GM21367 (cell line): ENCODE results near the gene ETV7.
"Not testable (repeated sequence)": the region's sequence is repeated elsewhere in the genome, so short reads cannot be mapped to it uniquely, and the experiment has no call there.

ENCODE experiments used
- ATAC-seq: cut with Tn5 transposase; IDR thresholded peaks from one replicate; pipeline ENCODE4 v1.9.1; 2021; ENCODE audit not compliant: unreplicated experiment

ETV7 gene

GRCh38 chr6:36343109-36343680 is 44.3 kb downstream of the ETV7 start:
- ATAC-seq, result no peak

- ATAC-seq, result no peak
Measured at GRCh38 chr6:36340618-36341454, 46.6 kb downstream of the ETV7 start.

GRCh38 chr6:36340306-36340617 is 47.2 kb downstream of the ETV7 start:
- no peak for ATAC-seq

- no peak for ATAC-seq
Measured at GRCh38 chr6:36339146-36339545, 48.3 kb downstream of the ETV7 start.

GRCh38 chr6:36338223-36338622 is 49.2 kb downstream of the ETV7 start:
- ATAC-seq, result not testable (repeated sequence)

GRCh38 chr6:36337814-36338213 is 49.7 kb downstream of the ETV7 start:
- no peak for ATAC-seq

- ATAC-seq, result no peak
Measured at GRCh38 chr6:36336779-36337241, 50.7 kb downstream of the ETV7 start, which contains the start of gene BNIP5. Gene BNIP5, minus strand, starts transcription at chr6:36336888. Its CDS starts 6,198 bp downstream, at chr6:36330690.

GRCh38 chr6:36336208-36336710 is 51.2 kb downstream of the ETV7 start:
- no peak for ATAC-seq

GRCh38 chr6:36335465-36336207 is 51.8 kb downstream of the ETV7 start:
- ATAC-seq, result no peak

GRCh38 chr6:36334832-36335459 is 52.5 kb downstream of the ETV7 start:
- no peak for ATAC-seq

GRCh38 chr6:36333931-36334725 is 53.3 kb downstream of the ETV7 start:
- ATAC-seq, result no peak

GRCh38 chr6:36333171-36333895 is 54.1 kb downstream of the ETV7 start:
- ATAC-seq, result no peak

GRCh38 chr6:36331381-36331780 is 56.1 kb downstream of the ETV7 start:
- no peak for ATAC-seq

GRCh38 chr6:36330366-36330765 is 57.1 kb downstream of the ETV7 start:
- ATAC-seq, result no peak

GRCh38 chr6:36329798-36330291 is 57.6 kb downstream of the ETV7 start:
- ATAC-seq, result no peak

GRCh38 chr6:36328600-36328999 is 58.9 kb downstream of the ETV7 start:
- no peak for ATAC-seq

- no peak for ATAC-seq
Measured at GRCh38 chr6:36327919-36328236, 59.6 kb downstream of the ETV7 start.

GRCh38 chr6:36327226-36327918 is 60.1 kb downstream of the ETV7 start:
- ATAC-seq, result no peak

GRCh38 chr6:36326356-36326995 is 61.0 kb downstream of the ETV7 start:
- no peak for ATAC-seq
